KMS-11 (cell line): ENCODE results near the gene TMC6.

Source experiments
- H2AFZ ChIP-seq: fragments of 200-600 bp; sonication (generic); 2 replicates; pipeline ENCODE4 v1.6.1; 2016; ENCODE audit warnings: antibody characterized with exemption, mixed run types, low read depth
- H3K27ac ChIP-seq: fragments of 200-600 bp; sonication (generic); 2 replicates; pipeline ENCODE4 v1.6.1; 2016; ENCODE audit warnings: mild to moderate bottlenecking, mixed run types
- H3K27me3 ChIP-seq: fragments of 200-600 bp; sonication (generic); 2 replicates; pipeline ENCODE4 v1.6.1; 2017; ENCODE audit warnings: mild to moderate bottlenecking, low read depth, mixed run types, moderate library complexity; ENCODE audit not compliant: insufficient read depth
- H3K36me3 ChIP-seq: fragments of 200-600 bp; sonication (generic); 2 replicates; pipeline ENCODE4 v1.6.1; 2017; ENCODE audit warnings: mild to moderate bottlenecking, mixed run types; ENCODE audit not compliant: insufficient read depth
- H3K4me1 ChIP-seq: fragments of 200-600 bp; sonication (generic); 2 replicates; pipeline ENCODE4 v1.6.1; 2016; ENCODE audit warnings: mild to moderate bottlenecking, low read depth, mixed run types; ENCODE audit not compliant: poor library complexity, severe bottlenecking
- H3K4me2 ChIP-seq: fragments of 200-600 bp; sonication (generic); 2 replicates; pipeline ENCODE4 v1.7.0; 2016; ENCODE audit warnings: mild to moderate bottlenecking, mixed run types
- H3K4me3 ChIP-seq: fragments of 200-600 bp; sonication (generic); IDR thresholded peaks from 2 replicates; pipeline ENCODE4 v1.6.1; 2017; ENCODE audit warnings: low read depth, low read length, mixed read lengths; ENCODE audit not compliant: insufficient read depth
- H3K79me2 ChIP-seq: fragments of 200-600 bp; sonication (generic); 2 replicates; pipeline ENCODE4 v1.6.1; 2016; ENCODE audit warnings: low read depth, mixed run types; ENCODE audit not compliant: insufficient read depth
- H3K9ac ChIP-seq: fragments of 200-600 bp; sonication (generic); 2 replicates; pipeline ENCODE4 v1.6.1; 2016; ENCODE audit warnings: mild to moderate bottlenecking, mixed run types
- H4K20me1 ChIP-seq: fragments of 200-600 bp; sonication (generic); 2 replicates; pipeline ENCODE4 v1.6.1; 2016; ENCODE audit warnings: mild to moderate bottlenecking, mixed run types; ENCODE audit not compliant: insufficient read depth
- CTCF ChIP-seq: fragments of 200-600 bp; sonication (generic); conservative IDR thresholded peaks from 2 replicates; pipeline ENCODE4 v1.6.1; 2017; ENCODE audit warnings: low read depth, mild to moderate bottlenecking, antibody characterized with exemption, low read length, moderate library complexity, mixed read lengths

Gene TMC6

GRCh38 chr17:78113804-78114785 lies 14.5 kb downstream of the TMC6 start:
- peaks cover 27% of the 10 kb centered on the region for H3K4me1 ChIP-seq
- H2AFZ ChIP-seq: no peak overlapping the region
- H3K27ac ChIP-seq: no peak overlapping the region
- H3K27me3 ChIP-seq: no peaks in the 10 kb centered on the region
- H3K9ac ChIP-seq: no peak overlapping the region
- H3K36me3 ChIP-seq: no peaks in the 10 kb centered on the region
- no peaks in the 10 kb centered on the region for H3K79me2 ChIP-seq
- no peak overlapping the region for H3K4me3 ChIP-seq
- H4K20me1 ChIP-seq: no peaks in the 10 kb centered on the region
- no peak; the same call in 1 of the 2 replicates for TF ChIP-seq CTCF
- H3K4me2 ChIP-seq: no peak overlapping the region

GRCh38 chr17:78112518-78113471 lies 15.8 kb downstream of the TMC6 start:
- H3K36me3 ChIP-seq: no peaks in the 10 kb centered on the region
- H3K27me3 ChIP-seq: no peaks in the 10 kb centered on the region
- no peak overlapping the region for H2AFZ ChIP-seq
- H3K4me1 ChIP-seq: peaks cover 22% of the 10 kb centered on the region
- H3K79me2 ChIP-seq: no peaks in the 10 kb centered on the region
- TF ChIP-seq CTCF: peak; percentile 99
- no peak overlapping the region for H3K9ac ChIP-seq
- H3K27ac ChIP-seq: no peak overlapping the region
- no peak overlapping the region for H3K4me3 ChIP-seq
- H3K4me2 ChIP-seq: peak overlapping the region; percentile 10; the same call in 1 of the 2 replicates
- no peaks in the 10 kb centered on the region for H4K20me1 ChIP-seq

GRCh38 chr17:78111727-78112517 lies 16.6 kb downstream of the TMC6 start:
- H3K27ac ChIP-seq: no peak overlapping the region
- H3K79me2 ChIP-seq: no peaks in the 10 kb centered on the region
- no peak overlapping the region for H3K4me3 ChIP-seq
- H3K4me1 ChIP-seq: peaks cover 18% of the 10 kb centered on the region
- no peaks in the 10 kb centered on the region for H4K20me1 ChIP-seq
- H3K9ac ChIP-seq: no peak overlapping the region
- no peak for TF ChIP-seq CTCF
- no peak overlapping the region for H2AFZ ChIP-seq
- no peak overlapping the region for H3K4me2 ChIP-seq
- H3K27me3 ChIP-seq: no peaks in the 10 kb centered on the region
- no peaks in the 10 kb centered on the region for H3K36me3 ChIP-seq
